Measurements from ENCODE around the gene VWA3B.
"Not testable (repeated sequence)": the region's sequence is repeated elsewhere in the genome, so short reads cannot be mapped to it uniquely, and the experiment has no call there.

VWA3B gene

DNA sequence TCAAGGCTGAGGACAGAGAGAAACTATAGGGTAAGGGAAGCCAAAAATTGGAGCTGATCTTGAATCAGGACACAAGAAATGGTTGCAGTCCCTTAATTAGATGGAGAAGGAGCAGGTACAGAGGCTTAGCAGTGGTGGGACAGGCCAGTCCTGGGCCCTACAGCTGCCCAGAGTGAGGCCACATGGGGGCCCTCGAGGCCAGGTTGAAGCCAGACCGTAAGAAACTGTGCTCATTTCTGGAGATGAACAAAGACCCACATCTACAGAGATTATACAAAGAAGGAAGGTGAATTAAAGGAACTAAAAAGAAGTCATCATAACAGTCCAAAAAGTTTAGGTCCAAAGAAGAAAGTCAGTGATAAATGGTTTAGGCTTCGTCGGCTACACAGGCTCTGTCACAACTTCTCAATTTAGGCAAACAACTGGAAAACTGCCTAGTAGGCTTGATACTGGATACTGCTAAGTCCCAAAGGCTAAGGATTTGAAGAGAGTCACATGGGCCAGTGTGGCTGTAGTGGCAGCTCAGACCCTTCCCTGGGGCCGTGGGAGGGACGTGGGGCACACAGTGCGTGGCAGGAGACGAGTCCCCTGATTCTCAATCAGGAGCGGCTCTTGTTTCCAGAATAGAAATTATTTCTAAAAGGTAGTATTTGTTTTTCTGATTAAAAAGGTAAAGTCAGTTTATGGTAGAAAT is 208.9 kb downstream of the VWA3B start:
- in situ Hi-C loops (cut with MboI; ENCODE audit: low sequenced_read_pairs): no loop called here

DNA sequence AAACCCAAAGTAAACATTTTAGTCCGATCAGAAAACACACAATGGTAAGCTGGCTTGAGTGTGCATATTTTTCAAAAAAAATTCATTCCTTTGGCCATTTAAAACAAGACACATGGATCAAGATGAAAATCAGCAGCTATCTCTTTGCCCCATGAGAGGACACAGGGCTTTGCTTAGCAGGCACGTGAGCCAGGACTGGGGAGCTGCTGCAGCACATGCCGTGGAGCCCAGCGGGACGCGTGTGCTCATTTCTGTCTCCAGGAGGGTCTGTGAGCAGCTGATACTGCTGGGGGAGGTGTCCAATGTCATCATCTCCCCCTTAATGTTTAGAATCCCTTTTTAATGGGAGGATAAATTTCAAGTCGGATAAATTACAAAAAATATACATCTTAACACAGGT is 209.5 kb downstream of the VWA3B start:
- in situ Hi-C loops (cut with MboI; ENCODE audit: low sequenced_read_pairs): no loop called here

DNA sequence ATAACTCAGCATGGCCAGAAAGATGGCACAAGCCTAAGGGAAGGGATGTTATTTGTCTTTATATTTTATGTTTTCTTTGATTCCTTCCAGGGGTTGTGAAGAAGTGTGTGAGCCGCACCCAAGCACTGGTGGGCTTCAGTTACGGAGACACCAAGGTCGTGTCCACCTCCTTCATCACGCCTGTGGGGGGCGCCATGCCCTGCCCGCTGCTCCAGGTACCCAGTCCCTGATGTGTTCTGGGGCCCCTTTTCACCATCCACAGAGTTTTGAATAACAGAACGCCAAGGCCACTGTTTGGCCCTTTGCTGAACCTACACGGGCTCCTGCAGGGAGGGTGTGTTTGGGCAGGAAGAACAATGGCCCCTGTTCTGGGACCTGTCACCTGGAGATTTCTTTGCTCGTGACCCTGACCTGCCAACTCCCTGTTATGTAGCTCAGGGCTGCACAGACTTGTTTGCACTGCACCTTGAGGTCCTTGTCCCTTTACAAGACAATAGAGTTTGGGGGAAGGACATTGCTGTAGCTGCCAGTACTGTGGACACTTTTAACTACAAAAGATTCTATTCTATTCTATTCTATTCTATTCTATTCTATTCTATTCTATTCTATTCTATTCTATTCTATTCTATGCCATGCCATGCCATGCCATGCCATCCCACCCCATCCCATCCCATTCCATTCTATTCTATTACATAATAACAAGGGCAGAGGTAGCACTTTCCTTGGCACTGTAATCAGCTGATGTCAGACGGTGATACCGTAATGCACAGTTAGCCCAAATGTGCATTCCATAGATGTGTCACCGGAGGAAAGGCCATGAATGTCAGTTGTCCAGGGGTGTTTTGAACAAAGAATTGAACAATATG is 211.1 kb downstream of the VWA3B start:
- in situ Hi-C loops (cut with MboI; ENCODE audit: low sequenced_read_pairs): no loop called here

DNA sequence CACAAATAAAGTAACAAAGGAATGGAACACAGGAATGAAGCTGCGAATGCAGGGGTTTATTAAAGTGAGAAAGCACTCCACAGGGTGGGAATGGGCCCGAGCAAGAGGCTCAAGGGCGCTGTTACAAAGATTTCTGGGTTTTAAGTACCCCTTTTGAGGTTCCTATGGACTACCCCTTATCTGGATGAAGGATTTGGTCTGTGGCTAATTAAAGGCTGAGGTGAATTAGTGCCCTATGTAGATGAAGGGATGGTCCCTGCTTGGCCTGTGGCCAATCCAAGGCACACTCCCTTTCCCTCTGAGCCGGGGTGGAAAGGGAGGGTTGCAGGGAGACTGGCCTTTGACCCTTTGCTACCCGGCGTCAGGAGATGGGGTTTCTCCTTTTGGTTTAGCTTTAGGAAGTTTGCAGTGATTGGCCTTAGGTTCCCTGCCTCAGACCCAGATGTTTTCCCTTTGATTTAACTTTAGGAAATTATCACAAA is 211.8 kb downstream of the VWA3B start:
- in situ Hi-C loops (cut with MboI; ENCODE audit: low sequenced_read_pairs): no loop called here

DNA sequence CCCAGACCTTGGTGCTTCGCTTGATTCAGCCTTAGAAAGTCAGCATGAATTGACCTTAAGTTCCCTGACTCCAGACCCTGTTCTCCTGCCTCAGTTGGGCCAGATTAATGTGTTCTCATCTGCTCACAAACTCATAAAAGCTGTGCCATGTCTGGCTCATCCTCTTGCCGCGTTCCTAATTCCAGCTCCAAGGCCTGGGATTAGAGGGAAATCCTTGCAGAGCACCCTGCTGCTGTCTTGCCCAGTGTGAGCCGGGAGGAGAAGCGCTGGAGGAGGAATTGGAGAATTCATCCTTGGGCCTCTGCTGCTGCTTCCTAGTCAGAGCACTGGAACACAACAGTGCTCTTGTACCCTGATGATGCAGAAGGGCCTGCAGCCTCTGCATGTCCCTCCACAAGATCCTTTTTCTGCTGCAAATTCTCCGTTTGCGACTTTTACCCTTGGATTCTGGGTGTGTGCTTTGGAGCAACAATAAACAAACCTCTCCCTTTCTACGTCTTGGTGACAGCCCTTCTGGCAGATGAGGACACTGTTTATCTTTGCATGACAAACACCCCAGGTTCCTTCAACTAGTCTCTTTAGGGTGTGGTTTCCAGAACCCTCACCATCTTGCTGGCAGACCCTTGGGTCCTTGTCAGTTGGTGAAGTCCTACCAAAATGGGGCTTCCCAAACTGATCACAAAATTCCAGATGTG is 212.4 kb downstream of the VWA3B start:
- in situ Hi-C loops (cut with MboI; ENCODE audit: low sequenced_read_pairs): no loop called here

DNA sequence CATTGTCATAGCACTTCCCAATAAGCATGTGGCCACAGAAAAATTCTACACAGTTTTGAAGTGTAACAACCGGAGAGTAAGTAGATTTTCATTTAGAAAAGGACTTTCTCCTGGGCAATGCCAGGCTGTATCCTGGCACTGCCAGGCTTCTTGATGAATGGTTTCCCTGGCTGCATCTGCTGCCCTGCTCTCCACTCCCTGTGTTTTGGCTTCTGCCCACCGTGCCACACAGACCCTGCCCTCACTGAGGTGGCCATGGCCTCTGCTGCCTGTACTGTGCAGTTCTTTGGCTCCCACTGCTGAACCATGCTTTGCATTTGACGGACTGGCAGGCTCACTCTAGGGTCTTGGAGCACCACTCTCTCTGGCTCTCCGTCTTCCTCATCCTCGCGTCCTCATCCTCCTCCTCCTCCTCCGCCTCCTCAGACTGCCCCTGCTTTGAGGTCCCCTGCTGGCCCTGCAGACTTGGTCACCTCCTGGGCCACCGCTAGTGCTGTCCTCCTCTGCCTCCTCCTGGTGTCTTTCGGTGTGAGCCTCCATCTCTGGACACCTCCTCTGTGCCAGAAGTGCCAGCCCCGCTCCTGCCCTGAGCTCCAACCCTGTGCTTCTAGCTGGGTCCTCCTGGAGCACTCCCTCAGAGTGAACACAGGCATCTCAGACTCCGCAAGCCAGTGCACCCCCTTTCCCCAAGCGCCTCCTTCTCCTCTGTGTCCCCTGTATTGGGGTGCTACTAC is 213.3 kb downstream of the VWA3B start:
- in situ Hi-C loops (cut with MboI; ENCODE audit: low sequenced_read_pairs): no loop called here

DNA sequence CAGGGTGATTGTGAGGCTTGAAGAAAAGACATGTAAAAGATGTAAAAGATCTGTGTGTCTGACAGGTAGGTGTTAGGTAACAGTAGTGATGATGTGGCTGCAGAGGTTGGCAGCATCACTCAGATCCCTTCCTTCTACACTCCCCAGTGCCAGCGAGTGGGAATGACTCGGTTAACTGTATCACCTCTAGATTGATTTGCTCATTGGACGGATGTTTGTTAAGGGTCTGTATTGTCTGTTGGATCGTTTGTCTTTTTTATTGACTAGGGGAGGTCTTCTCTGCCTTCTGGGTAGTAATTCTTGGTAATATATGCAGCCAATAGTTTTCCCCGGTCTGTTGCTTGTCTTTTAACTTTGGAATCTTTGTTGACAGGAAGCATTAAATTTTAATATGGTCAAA is 214.5 kb downstream of the VWA3B start:
- in situ Hi-C loops (cut with MboI; ENCODE audit: low sequenced_read_pairs): no loop called here

DNA sequence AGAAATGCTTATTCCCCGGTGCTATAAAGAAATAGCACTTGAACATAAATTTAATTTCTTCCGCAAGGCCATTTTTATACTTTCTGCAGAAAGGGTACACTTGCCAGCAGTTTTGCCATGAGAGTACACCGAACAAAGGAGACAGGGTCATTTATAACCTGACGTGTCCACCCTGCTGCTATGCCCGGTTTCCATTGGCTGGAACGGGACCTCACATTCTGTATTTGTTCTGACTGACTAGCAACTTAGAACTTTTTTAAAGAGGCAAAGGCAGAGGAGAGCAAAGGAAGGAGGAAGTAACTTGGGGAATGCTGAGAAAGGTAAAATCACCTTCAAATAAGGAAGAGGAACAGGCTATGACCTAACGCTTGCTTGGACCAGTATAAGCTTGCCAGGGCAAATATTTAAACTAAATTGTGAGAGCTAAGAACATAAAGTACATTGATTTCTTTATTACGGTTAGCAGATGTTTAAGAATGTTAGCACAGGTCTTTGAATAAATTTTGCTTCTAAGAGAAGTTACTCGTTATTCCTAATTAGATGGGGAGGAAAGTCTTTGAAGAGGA is 220.2 kb downstream of the VWA3B start:
- in situ Hi-C loops (cut with MboI; ENCODE audit: low sequenced_read_pairs): not testable (repeated sequence)

DNA sequence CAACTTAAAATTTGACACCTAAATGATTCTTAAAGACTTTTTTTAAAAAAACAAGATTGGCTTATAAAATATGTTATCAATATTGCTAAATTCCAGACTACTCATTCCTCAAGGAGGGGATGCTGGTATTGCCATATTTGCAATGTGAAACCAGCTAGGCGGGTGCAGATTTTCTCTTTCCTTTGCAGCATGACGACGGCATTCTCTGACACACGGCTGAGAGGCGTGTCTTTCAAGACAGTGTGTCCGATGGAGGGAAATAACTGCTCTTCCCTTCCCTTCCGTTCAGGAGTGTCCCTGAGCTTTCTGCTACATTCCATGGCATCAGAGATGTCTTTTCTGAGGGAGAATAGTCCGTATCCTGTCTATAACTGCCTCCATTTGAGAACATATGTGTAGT is 221.1 kb downstream of the VWA3B start:
- in situ Hi-C loops (cut with MboI; ENCODE audit: low sequenced_read_pairs): no loop called here

DNA sequence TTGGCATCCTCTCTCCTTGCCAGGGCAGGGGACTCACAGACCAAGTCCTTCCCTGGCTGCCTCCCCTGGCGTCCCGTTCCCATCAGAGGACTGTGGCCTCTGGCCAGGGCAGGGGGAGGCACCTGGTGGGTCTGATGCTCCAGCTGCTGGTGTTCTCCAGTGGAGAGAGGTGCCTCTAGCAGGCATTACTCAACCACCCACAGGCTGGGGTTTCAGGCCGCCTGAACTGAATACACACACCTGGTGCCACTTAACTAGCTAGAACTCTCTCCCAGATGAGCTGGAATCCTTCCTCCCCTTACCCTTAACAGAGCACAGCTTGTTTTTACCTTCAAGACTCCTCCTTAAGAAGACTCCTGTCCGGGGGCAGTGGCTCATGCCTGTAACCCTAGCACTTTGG is 221.6 kb downstream of the VWA3B start:
- in situ Hi-C loops (cut with MboI; ENCODE audit: low sequenced_read_pairs): no loop called here

DNA sequence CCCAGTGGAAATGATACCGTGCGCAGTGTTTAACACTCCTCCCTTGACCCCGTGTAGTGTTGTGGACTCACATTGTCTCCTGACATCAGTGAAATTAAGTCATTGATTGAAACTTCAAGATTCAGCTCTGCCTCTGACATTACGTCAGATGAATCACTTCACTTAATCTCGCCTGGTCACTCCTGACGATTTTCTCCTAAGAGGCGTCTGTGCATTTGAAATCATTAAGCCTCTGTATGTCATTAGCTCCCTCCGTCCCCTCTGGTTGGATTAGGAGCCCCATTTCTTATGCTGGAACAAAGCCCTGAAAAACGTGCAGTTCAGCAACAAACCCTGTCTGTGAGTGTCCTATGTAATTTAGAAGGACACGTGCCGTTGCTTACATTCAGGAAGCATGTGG is 222.6 kb downstream of the VWA3B start:
- in situ Hi-C loops (cut with MboI; ENCODE audit: low sequenced_read_pairs): no loop called here

DNA sequence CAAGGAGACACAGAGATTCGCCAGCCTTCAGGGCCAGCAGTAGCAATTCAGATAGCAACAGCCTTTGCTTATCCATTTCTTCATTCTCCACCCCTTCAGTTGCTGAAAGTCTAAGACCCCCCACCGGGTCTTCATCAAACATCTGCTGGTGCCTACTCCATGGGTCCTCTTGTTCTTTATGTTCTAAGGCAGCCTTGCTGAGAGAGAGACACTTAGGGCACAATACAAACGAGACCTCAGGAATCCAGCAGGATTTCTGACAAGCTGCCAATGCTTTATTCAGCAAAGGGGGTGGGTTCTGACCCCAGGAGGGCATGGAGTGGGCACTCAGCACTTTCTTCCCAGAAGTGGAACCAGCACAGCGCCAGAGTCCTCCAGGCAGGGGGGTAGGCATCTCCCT is 223.0 kb downstream of the VWA3B start:
- in situ Hi-C loops (cut with MboI; ENCODE audit: low sequenced_read_pairs): no loop called here

DNA sequence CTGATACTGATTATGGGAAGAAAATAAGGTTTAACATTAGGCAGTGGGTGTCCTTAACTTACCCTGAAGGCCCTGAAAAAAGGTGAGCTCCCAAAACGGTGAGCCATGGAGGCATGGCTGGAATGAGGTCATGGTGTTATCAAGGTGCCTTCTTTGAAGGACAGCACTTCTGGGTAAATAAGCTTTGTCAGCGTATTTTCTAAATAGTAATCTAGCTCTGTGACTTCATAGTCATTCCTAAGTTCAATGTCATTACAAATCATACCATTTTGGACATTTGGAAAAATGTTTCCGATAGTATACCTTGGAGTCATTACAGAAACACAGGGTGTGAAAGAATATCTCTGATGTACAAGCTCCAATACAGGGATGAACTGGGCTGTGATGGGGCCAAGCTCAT is 224.1 kb downstream of the VWA3B start:
- in situ Hi-C loops (cut with MboI; ENCODE audit: low sequenced_read_pairs): no loop called here

DNA sequence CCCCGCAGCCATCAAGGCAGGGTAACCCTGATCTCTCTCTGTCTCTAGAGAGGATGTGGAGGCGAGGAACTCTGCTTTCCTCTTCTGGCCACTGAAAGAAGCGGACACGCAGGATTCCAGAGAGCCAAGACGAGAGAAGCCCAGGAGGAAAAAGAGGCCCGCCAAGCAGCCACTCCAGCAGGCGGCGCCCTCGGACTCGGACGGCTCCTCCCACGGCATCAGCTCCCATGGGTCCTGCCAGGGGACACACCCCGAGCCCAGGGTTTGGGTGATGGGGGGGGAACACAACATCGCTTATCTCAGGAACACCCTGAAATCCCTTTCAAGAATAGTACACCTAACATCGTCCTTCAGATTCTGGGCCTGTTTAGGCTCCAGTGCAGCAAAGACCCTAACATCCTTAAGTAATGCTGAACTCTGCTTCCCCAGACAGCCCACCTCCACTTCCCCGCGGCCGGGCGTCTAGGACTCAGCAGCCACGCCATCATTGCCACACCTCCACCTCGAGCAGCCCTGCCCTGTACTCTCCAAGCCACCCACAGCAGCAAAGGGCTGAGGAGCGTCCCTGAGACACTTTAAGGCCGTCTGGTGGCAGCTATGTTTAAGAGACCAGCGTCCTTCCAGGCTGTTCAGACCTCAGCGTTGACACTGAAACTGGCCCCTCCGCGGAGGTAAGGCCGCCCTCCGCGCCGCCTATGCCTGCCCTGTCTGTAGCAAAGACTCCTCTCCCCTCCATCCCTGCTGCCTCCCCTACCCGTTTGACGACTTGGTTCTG is 225.0 kb downstream of the VWA3B start:
- in situ Hi-C loops (cut with MboI; ENCODE audit: low sequenced_read_pairs): no loop called here

DNA sequence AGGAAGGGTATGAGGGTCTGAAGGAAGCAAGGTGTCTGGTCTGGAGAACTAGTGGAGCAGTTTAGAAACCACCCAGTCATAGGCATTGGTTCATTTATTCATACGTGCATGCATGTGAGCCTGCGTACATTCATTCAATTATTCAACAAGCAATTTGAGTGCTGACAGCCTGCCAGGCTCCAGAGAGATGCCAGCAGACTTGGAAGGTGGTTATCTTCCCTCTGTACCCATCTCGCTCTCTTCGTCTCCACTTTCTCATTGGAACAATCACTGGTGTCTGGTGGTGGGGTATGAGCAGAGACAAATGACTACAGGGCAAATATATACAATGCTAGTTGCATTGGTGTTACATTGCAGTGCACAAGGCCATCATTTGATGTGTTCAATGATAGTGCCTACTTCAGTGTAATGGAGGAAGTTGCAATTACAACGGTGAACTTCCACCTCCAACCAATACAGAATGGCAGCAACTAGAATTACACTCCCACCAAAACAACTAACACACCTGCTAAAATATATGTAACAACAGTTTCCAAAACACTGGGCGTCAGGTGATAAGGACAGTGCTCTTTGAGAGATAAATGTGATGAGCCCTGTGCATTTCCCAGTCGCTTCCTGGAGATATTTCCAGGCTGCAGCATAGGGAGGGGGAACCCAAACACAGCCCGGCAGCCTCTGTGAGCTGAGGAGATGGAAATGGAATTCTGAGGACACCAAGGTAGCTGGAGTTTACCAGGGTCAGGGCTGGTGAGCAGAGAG is 226.7 kb downstream of the VWA3B start:
- in situ Hi-C loops (cut with MboI; ENCODE audit: low sequenced_read_pairs): no loop called here

DNA sequence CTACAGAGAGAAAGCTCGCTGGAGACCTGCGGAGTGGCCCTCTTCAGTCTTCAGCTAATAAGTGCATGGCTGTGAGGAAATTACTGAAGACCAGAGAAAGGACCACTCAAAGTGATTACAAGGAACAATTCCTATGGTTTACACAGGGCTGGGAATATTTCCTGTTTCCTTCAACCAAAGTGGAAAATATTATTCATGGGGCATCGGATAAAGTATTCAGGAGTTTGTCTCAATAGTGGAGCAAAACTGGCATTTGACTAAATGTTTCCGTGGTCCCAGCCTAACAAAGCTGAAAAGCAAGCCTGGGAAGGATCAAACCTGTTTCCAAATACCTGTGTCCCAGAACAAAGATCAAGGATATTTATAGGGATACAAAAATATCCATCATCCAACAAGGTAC is 227.3 kb downstream of the VWA3B start:
- in situ Hi-C loops (cut with MboI; ENCODE audit: low sequenced_read_pairs): no loop called here

DNA sequence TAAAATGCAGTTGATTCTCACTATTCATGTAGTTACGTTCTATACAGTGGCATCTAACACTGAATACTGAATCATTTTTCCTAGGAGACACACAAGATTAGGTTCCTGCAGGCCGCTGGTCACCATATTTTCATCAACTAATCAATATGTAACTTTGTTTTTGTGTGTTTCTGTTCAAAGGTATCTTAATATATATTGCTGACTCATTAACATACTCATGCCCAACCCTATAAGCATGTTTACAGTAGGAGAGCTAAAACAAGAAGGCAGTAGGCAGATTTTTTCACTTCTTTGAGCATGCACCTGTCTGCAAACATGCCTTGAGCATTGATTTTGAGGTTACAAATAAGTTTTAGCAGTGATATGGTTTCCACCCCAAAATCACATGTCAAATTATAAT is 229.0 kb downstream of the VWA3B start:
- in situ Hi-C loops (cut with MboI; ENCODE audit: low sequenced_read_pairs): no loop called here

DNA sequence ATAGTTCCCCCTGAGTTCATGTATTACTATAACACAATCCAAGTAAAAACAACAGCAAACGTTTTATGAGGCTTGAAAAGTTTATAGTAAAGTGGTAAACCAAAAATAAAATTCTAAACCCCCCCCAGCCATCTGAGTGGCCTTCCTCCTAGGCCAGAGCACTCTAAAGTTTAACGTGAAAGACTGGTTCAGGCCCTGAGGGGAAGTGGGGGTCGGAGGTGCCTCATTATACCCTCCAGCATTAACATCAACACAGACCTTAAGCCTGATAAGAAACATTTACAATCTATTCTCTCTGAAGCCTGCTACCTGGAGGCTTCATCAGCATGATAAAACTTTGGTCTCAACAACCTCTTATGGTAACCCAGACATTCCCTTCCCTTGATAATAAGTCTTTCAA is 230.2 kb downstream of the VWA3B start:
- in situ Hi-C loops (cut with MboI; ENCODE audit: low sequenced_read_pairs): no loop called here

DNA sequence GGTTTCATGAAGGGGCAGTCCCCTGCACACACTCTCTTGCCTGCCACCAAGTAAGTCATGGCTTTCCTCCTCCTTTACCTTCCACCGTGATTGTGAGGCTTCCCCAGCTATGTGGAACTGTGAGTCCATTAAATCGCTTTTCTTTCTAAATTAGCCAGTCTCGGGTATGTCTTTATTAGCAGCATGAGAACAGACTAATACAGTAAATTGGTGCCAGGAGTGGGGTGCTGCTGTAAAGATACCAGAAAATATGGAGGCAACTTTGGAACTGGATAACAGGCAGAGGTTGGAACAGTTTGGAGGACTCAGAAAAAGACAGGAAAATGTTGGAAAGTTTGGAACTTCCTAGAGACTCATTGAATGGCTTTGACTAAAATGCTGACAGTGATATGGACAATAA is 233.2 kb downstream of the VWA3B start:
- in situ Hi-C loops (cut with MboI; ENCODE audit: low sequenced_read_pairs): not testable (repeated sequence)

Data from HL-60/S4 (cell line).